NCI-H128 (cell line): Measurements from ENCODE around the gene ZNF70.
A peak's percentile ranks its signal among the peaks of the same experiment; 100 is the strongest.

Source experiments
- DNase-seq: peaks from one replicate; lab custom pipeline; 2025; ENCODE audit not compliant: unreplicated experiment; lab: John Stamatoyannopoulos, UW

Gene ZNF70

GRCh38 chr22:23718371-23719165 is 32.3 kb downstream of the ZNF70 start:
- DNase-seq: no peak

- DNase-seq: peak; percentile 32
Observed at GRCh38 chr22:23716811-23717801, 33.8 kb downstream of the ZNF70 start.

DNA sequence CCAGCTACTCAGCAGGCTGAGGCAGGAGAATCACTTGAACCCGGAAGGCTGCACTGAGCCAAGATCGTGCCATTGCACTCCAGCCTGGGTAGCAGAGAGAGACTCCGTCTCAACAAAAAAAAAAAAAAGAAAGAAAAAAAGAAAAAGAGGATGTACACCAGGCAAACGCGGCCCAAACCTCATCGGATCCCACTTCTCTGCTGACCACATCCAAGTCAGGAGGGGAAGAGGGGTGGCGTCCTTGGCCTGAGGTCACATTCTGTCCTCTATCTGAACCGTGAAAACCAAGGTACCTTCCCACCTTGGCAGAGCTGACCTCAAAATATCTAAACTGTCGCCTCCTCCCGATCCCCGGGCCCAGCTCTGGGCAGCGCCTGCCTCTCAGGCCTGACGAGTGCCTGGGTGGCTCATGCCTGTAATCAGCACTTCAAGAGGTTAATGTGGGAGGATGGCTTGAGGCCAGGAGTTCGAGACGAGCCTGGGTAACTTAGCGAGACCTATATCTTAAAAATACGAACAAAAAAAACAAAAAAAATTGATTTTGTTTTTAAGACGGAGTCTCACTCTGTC is 35.0 kb downstream of the ZNF70 start:
- no peak for DNase-seq

- no peak for DNase-seq
Observed at GRCh38 chr22:23714596-23715578, 36.0 kb downstream of the ZNF70 start.

GRCh38 chr22:23713696-23714595 is 37.0 kb downstream of the ZNF70 start:
- DNase-seq: no peak

DNA sequence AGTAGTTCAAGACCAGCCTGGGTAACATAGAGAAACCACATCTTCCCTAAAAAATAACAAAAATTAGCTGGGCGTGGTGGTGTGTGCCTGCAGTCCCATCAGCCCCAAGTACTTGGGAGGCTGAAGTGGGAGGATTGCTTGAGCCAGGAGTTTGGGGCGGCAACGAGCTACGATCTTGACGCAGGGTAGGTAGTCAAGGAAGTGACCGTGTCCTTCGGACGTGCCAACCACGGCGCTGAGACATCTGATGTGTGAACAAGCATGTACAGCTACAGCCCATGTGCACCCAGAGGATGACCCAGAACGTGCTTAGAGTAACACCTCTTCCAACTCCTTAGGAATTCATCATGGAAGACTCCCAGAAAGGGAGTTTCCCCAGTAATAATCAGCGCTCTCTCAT is 38.7 kb downstream of the ZNF70 start:
- no peak for DNase-seq

DNA sequence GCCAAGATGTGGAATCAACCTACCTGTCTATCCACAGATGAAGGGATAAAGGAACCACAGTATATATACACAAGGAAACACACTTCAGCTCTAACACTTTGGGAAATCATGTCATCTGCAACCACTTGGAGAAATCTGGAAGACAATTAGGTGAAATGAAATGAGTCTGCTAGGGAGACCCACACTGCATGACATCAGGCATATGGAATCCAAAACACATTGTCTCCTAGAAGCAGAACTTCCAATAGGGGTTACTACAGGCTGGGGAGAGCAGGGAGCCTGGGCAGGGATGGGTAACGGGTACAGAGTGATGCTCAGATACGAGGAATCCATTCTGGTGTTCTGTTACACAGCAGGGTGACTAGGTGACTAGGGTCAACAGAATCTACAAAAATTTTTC is 41.8 kb downstream of the ZNF70 start:
- DNase-seq: no peak

DNA sequence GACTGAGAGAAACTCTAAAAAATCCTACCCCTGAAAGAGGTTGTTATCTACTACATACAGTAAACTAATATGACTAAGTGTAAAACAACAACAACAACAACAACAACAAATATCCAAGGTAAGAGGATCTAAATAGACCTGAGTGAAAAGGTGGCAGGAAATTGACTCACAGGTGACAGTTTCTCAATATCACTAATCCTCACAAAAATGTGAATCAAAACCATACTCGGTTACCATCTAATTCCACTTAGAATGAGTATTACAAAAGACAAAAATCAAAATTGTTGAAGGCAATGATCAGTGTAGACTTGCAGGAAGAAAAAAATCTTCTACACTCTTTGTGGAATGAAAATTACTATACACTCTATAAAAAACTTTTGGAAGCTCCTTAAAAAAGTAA is 42.6 kb downstream of the ZNF70 start:
- no peak for DNase-seq

GRCh38 chr22:23705358-23705757 is 45.6 kb downstream of the ZNF70 start:
- DNase-seq: no peak

DNA sequence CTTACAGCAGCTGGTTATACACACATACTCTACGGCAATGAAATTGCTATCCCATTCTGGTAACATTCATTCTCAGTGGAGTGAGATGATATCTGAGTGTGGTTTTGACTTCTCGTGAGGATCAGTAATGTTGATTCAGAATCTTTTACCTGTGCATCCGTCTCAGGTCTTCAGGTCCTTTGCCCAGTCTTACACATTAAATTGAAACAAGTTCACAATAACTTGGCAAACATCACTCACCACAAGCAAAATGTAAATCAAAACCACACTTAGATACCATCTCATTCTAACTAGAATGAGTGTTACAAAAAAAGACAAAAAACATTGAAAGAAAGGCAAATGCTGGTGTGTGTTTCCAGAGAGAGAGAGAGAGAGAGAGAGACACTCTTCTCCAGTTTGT is 46.1 kb downstream of the ZNF70 start:
- no peak for DNase-seq

- no peak for DNase-seq
Observed at GRCh38 chr22:23704062-23704461, 46.9 kb downstream of the ZNF70 start.

- DNase-seq: no peak
Observed at GRCh38 chr22:23700706-23701105, 50.2 kb downstream of the ZNF70 start.

GRCh38 chr22:23698673-23699235 is 52.2 kb downstream of the ZNF70 start:
- no peak for DNase-seq

GRCh38 chr22:23698094-23698493 is 52.8 kb downstream of the ZNF70 start:
- no peak for DNase-seq

DNA sequence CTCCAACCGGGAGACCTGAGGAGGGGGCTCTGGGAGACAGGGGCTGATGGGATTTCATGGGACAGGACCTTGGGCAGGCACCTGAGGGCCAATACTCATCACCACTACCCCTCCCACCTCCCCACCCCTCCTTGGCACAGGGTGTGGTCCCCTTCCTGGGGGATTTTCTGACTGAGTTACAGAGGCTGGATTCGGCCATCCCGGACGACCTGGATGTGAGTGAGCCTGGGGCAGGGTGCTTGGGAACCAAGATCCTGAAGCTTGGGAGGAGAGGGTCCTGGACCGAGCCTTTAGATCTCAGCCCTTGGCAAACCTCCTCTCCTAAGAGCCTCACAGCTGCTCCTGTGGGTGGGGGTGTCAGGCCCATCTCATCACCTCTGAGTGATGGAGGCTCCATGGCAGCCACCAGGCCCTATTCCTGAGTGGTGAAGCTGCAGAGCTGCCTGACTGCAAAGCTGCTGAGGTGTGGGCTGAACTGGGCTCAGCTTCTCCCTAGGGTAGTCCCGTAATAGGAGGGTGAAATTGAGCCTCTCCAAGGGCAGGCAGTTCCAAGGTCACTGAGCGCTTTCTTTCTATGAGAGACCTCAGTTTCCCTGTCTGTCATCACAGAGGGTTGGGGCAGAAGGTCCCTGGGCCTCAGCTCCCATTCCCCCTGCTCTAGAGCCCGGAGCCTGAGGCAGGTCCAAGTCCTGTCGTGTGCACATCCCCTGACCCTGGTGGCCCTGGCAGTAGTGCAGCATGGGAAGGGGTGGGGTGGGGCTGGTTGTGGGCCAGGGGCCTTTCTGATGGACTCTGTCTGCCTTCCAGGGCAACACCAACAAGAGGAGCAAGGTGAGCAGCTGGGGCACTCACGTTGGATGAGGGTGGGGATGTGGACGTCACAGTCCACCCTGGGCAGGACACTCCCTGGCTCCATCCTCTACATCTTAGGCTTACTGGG is 53.6 kb downstream of the ZNF70 start:
- no peak for DNase-seq

DNA sequence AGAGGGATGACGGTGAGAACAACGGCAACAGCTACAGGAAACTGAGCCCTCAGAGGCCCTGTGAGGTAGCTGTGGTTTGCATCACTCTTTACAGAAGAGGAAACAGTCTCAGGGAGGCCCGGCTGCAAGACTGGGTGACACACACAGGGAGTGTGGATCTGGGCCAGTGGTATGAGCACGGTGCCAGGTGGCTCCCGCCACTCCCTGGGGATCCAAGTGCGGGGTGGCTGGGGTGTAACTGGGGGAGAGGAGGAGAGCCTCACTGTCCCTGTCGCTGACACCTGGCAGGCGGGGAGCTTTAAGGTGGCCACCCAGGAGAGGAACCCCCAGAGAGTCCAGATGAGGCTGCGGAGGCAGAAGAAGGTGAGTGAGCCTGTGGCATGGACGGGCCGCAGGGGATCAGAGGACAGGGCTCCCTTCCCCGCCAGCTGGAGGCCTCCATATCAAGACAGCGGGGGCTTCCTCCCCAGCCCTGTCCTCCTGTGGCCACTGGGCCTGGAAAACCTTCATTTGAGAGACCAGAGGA is 54.5 kb downstream of the ZNF70 start:
- DNase-seq: no peak

GRCh38 chr22:23695571-23696325 is 55.2 kb downstream of the ZNF70 start:
- DNase-seq: no peak
